Subcutaneous adipose tissue (tissue), 4 donors: ENCODE data around the gene KIF26B. TPM values are rescaled to one million over a fixed set of nuclear protein-coding genes. Genes with fewer than 3 reads are reported as not detected.

Source experiments
- total RNA-seq, 4 donors: library from RNA; depleted of rRNA; stranded (reverse); fragments of >200 nt; gene quantifications; one replicate each; pipeline ENCODE4 v1.1.0, GENCODE V29; 2016
- TF ChIP-seq, protein P1 (sequence below): fragments of 450-650 bp; IDR thresholded peaks from one replicate; pipeline ENCODE4 v1.5.1; 2016; ENCODE audit warnings: low read depth, mild to moderate bottlenecking, control low read depth, antibody characterized with exemption, moderate library complexity

Gene KIF26B
- total RNA-seq, 4 donors from 2014 or later, result under 0.01 to 0.16 (median under 0.01) TPM

DNA sequence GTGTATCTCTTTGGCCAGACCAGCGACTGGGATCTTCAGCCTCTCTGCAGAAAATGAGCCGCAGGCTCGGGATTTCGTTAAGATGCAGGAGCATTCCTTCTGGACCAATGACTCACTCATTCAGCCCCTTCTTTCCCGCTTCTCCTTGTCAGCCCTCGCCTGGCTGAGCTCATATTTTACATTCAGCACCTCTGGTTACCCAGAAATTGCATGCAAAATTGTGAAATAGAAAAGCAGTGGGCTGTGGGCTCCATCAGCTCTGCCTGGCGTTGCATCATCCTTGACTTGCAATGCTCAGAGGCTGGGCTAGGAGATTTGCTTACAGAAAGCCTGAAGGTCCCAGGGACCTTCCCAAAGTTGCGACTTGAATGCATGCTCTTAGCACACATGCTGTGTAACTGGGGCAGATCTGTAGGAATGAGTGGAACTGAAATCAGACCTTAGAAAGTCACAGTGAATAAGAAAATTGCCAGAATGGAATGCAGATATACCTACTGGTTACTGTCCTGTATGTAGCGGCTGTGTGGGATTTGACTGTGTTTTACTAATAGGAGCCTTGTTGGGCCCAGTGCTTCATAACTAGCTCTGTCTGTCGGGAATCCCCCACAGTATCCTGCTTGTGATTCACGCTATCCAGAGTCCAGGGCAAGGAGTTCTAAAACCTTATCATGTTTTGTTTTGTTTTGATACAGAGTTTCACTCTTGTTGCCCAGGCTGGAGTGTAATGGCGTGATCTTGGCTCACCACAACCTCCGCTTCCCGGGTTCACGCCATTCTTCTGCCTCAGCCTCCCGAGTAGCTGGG lies 444.8 kb downstream of the KIF26B start:
- TF ChIP-seq, protein P1, sequence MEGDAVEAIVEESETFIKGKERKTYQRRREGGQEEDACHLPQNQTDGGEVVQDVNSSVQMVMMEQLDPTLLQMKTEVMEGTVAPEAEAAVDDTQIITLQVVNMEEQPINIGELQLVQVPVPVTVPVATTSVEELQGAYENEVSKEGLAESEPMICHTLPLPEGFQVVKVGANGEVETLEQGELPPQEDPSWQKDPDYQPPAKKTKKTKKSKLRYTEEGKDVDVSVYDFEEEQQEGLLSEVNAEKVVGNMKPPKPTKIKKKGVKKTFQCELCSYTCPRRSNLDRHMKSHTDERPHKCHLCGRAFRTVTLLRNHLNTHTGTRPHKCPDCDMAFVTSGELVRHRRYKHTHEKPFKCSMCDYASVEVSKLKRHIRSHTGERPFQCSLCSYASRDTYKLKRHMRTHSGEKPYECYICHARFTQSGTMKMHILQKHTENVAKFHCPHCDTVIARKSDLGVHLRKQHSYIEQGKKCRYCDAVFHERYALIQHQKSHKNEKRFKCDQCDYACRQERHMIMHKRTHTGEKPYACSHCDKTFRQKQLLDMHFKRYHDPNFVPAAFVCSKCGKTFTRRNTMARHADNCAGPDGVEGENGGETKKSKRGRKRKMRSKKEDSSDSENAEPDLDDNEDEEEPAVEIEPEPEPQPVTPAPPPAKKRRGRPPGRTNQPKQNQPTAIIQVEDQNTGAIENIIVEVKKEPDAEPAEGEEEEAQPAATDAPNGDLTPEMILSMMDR, result no peak

DNA sequence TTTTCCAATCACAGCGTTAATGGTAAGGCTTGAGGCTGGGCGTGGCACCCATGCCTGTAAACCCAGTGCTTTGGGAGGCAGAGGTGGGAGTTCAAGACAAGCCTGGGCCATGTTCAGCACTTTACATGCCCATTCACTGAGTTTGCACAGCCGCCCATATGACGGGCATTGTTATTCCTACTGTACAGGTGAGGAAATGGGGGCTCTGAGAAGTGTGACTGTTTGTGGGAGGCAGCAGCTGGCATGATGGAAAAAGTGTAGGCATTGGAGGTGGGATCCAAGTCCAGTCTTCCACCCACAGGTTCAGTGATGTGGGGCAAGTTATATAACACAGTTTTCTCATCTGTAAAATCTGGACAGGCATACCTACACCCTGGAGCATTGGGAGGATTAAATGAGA lies 445.9 kb downstream of the KIF26B start:
- TF ChIP-seq, protein P1, result no peak

- TF ChIP-seq, protein P1, result no peak
Measured at GRCh38 chr1:245603311-245603865, 448.6 kb downstream of the KIF26B start.

DNA sequence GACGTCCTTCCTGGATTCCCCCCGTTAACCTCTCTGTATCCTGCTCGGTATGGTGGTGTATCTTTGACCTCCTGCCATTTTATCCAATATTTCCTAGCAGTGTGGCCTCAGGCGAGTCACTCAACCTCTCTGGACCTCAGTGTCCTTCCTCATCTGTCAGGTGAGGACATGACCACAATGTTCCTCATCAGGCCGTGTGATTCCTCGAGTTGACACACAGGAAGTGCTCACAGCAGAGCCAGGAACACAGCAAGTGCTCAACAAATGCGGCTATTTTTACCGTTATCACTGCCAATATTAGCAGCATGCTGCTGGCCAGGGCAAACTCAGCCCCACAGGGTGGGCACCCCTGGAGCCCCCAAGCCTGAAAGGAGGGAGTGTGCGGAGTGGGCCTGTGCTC lies 450.2 kb downstream of the KIF26B start:
- TF ChIP-seq, protein P1, result no peak

DNA sequence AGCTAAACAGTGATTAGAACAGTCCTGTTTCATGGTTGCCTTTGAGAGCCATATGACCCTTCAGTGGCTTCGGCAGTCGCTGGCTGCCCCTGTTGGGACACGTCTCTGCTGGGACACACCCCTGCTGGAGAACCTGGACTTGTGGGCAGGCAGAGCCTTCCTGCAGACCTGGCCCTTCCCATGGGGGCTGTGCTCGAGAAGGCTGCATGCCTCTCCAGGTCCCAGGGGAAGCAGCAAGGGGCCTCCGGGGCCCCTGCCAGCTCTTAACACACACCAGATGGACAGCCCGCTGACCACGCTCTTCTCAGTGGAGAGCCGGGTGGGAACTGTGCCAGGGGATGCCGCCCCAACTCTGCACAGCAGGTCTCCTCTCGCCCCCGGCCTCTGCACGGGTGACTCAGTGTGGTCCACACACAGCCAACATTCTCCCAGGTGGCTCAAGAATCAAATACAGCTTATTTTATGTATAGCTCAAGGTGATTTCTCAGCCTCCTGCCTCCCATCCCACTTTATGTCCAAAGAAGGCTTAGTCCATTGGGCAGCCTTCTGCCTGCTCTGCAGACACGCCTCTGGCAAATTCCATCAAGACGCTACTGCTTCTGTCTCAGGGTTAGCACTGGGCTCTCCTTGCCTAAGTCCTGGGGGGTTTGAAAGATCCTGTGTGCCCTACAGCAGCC lies 450.8 kb downstream of the KIF26B start:
- TF ChIP-seq, protein P1, result no peak

- TF ChIP-seq, protein P1, result no peak
Measured at GRCh38 chr1:245606157-245606725, 451.5 kb downstream of the KIF26B start.

GRCh38 chr1:245608271-245608670 lies 453.5 kb downstream of the KIF26B start:
- TF ChIP-seq, protein P1, result no peak
